WERI-Rb-1 (cell line): ENCODE measurements around the gene CLK2.
A peak's percentile ranks its signal among the peaks of the same experiment; 100 is the strongest.

ENCODE experiments used
- DNase-seq: peaks from one replicate; pipeline ENCODE4 v3.0.0-alpha.2; 2020
- H3K27ac ChIP-seq: fragments of 250-450 bp; sonication (Bioruptor Pico); 2 replicates; pipeline ENCODE4 v1.5.1; 2020; ENCODE audit warnings: mild to moderate bottlenecking, moderate library complexity
- H3K27me3 ChIP-seq: fragments of 250-450 bp; sonication (Bioruptor Pico); 2 replicates; pipeline ENCODE4 v1.5.1; 2021; ENCODE audit warnings: mild to moderate bottlenecking, low read depth, moderate library complexity; ENCODE audit not compliant: insufficient read depth, severe bottlenecking
- H3K36me3 ChIP-seq: fragments of 250-450 bp; sonication (Bioruptor Pico); 2 replicates; pipeline ENCODE4 v1.5.1; 2020; ENCODE audit warnings: mild to moderate bottlenecking, moderate library complexity
- H3K4me3 ChIP-seq: 2 replicates; pipeline ENCODE4 v1.5.1; 2011; ENCODE audit warnings: low read depth, mild to moderate bottlenecking, control low read depth, low read length
- H3K9me3 ChIP-seq: fragments of 250-450 bp; sonication (Bioruptor Pico); 2 replicates; pipeline ENCODE4 v1.5.1; 2021; ENCODE audit warnings: mild to moderate bottlenecking, moderate library complexity; ENCODE audit not compliant: severe bottlenecking
- TF ChIP-seq, protein P1 (sequence below): IDR thresholded peaks from 2 replicates; pipeline ENCODE4 v1.5.1; 2011; ENCODE audit warnings: low read depth, mild to moderate bottlenecking, control low read depth, inconsistent platforms, low read length

The CLK2 gene

DNA sequence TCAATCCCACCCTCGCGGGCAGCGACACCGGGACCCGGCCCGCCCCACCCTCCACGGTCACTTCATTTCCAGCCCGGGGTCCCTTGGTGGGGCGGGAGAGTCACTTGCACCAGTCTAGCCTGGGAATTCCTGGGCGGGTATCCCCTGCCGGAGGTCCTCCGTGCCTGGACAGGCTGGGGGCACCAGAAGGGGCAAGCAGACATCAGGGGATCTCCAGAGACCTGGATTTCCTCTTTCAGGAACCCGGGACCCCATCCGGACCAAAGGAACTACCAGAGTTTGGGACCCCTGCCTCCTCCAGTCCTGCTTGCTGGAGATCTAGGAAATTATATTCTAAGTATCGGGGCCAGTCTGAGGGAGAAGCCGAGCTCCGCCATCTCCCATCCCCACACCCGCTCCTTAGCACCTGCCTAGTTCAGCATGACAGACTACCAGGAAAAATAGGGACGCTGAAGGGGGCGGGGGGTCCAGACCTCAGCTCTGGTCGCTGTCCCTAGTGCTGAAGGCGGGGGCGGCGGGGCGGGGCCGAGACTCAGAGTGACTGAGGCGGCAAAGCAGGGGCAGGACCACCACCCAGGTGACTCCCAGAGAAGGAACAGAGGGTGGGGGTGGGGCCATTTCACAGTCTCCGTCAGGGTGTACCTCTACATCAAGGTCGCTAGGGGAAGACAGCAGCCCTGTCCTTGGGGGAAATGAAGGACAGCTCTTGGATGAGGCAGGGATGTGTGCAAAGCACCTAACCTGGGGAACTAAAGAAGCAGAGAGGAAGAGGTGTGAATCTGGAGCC, 4.8 kb upstream of the CLK2 start:
- H3K27me3 ChIP-seq, result no peaks in the 10 kb centered on the region
- H3K36me3 ChIP-seq, result peaks cover 31% of the 10 kb centered on the region
- TF ChIP-seq, protein P1, sequence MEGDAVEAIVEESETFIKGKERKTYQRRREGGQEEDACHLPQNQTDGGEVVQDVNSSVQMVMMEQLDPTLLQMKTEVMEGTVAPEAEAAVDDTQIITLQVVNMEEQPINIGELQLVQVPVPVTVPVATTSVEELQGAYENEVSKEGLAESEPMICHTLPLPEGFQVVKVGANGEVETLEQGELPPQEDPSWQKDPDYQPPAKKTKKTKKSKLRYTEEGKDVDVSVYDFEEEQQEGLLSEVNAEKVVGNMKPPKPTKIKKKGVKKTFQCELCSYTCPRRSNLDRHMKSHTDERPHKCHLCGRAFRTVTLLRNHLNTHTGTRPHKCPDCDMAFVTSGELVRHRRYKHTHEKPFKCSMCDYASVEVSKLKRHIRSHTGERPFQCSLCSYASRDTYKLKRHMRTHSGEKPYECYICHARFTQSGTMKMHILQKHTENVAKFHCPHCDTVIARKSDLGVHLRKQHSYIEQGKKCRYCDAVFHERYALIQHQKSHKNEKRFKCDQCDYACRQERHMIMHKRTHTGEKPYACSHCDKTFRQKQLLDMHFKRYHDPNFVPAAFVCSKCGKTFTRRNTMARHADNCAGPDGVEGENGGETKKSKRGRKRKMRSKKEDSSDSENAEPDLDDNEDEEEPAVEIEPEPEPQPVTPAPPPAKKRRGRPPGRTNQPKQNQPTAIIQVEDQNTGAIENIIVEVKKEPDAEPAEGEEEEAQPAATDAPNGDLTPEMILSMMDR, result peak; percentile 96
- H3K27ac ChIP-seq, result peak overlapping the region; percentile 79
- peak; percentile 98 for DNase-seq
- no peaks in the 10 kb centered on the region for H3K9me3 ChIP-seq
- H3K4me3 ChIP-seq, result peak overlapping the region; percentile 82

- TF ChIP-seq, protein P1, result peak; percentile 81
- H3K27me3 ChIP-seq, result no peaks in the 10 kb centered on the region
- H3K9me3 ChIP-seq, result no peaks in the 10 kb centered on the region
- DNase-seq, result peak; percentile 100
- H3K27ac ChIP-seq, result peak within 1 kb of the TSS; percentile 79
- H3K36me3 ChIP-seq, result peaks cover 29% of the 10 kb centered on the region
- peak within 1 kb of the TSS; percentile 82 for H3K4me3 ChIP-seq
These were observed 4.0 kb upstream of the CLK2 start, which contains the start of gene HCN3 for GRCh38 chr1:155277070-155277901. Gene HCN3 (plus strand): TSS chr1:155277463. CDS start chr1:155277591, 128 bp downstream.

DNA sequence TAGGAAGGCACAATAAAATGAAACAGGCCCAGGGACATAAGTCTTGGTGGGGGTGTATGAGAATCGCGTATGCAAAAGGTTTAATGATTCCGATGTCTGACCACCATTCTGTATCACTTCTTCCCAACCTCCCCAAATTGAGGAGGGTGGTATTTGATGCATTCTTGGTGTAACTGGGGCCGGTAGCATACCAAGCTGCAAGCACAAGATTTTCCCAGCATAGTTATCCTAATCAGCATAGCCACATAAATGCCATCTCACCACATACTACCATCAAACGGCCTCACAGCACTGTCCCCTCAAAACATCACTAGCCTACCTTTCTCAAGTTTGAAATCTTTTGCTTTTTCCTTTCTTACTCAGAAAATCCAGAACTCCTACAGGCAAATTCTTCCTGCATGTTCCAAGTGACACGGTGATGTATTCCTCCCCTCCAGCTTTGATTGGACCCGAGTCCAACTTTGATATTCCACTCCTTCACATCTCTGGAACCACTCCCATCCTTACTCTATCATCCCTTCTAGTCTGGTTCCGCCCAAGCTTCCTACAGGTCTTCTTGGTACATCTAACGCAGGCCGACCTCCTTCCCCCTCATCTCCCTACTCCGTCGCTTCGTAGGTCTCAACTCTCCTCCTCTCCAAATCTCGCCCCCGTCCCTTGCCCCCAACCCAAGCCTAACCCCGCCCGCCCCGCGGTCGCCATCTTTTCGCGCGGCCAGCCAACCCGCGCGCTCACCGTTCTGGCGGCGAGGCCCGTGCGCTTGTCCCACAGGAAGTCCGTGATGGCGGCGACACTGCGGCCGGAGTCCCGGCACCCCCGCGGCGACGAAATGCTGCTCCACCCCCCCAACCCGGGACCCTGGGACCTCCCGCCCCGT, 600 bp downstream of the CLK2 start:
- peak overlapping the region; percentile 90 for H3K4me3 ChIP-seq
- H3K9me3 ChIP-seq, result no peaks in the 10 kb centered on the region
- H3K36me3 ChIP-seq, result peaks cover 50% of the 10 kb centered on the region
- peak overlapping the region; percentile 92 for H3K27ac ChIP-seq
- TF ChIP-seq, protein P1, result no peak
- H3K27me3 ChIP-seq, result no peaks in the 10 kb centered on the region
- no peak for DNase-seq

GRCh38 chr1:155269381-155269780, 3.9 kb downstream of the CLK2 start:
- peaks cover 83% of the 10 kb centered on the region for H3K36me3 ChIP-seq
- H3K27ac ChIP-seq, result no peak overlapping the region

DNA sequence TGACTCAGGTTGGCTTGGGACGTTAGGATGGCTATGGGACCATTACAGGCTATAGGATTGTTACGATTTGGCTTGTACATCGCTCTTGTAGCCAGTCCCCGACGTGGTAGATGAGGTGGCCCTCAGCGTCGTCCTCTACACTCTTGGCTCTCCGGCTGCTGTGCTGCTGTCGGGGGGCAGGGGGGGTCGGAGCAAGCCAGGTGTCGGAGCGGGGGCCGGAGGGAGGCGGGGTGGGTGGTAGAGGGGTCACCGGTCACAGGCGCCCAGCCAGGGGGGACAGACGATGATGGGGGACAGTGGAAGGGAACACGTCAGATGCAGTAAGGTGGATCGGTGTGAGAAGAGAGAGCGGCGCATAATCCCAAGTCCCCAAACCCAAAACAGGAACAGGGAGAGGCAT, 4.7 kb downstream of the CLK2 start:
- H3K27ac ChIP-seq, result no peak overlapping the region
- H3K27me3 ChIP-seq, result no peaks in the 10 kb centered on the region
- no peak overlapping the region for H3K4me3 ChIP-seq
- H3K36me3 ChIP-seq, result peaks cover 91% of the 10 kb centered on the region
- DNase-seq, result no peak
- TF ChIP-seq, protein P1, result no peak
- no peaks in the 10 kb centered on the region for H3K9me3 ChIP-seq

More at GRCh38 chr1:155269381-155269780, 3.9 kb downstream of the CLK2 start:
- no peaks in the 10 kb centered on the region for H3K27me3 ChIP-seq
- no peak overlapping the region for H3K4me3 ChIP-seq
- no peak for DNase-seq
- TF ChIP-seq, protein P1, result no peak
- no peaks in the 10 kb centered on the region for H3K9me3 ChIP-seq
